ENCODE data around the gene SLC7A14. TPM values are rescaled to one million over a fixed set of nuclear protein-coding genes. Genes with fewer than 3 reads are reported as not detected.

The SLC7A14 gene
- total and polyA plus RNA-seq, 2 donors (not counting 1 experiment from before 2014, with no cell fraction given), result not detected

DNA sequence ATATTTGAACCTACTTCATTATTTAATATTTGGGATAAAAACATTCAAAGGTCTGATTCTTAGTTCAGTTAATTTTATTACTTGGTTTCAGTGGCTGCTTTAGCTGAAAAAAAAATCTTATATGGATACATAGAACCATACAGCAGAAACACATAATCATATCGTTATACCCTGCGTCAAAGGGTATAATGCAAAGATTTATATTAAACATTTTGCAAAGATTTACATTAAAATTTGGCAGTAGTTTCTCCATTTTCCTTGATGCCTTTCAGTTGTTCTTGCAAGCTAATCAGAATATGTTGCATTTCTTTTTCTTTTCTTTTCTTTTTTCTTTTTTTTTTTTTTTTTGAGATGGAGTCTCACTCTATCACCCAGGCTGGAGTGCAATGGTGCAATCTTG, 135.8 kb downstream of the SLC7A14 start:
- Mint-ChIP-seq H3K27ac (no peak overlapping the region), H3K4me1 (no peaks in the 10 kb centered on the region), H3K4me3 (no peak overlapping the region), H3K27me3 (peaks cover 14% of the 10 kb centered on the region), H3K9me3 (ENCODE audit: insufficient read depth) (no peaks in the 10 kb centered on the region)
- H3K27ac ChIP-seq (ENCODE audit: low read length in 2 of 2), result no peak overlapping the region
- no peaks in the 10 kb centered on the region for H3K36me3 ChIP-seq (replicated peaks in 1 of 2; ENCODE audit: control extremely low read depth in 1 of 2, control insufficient read depth in 1 of 2, extremely low read depth in 1 of 2, insufficient read depth in 2 of 2, low read length in 1 of 2)
- H3K9ac ChIP-seq (ENCODE audit: low read length), result no peak overlapping the region
- WGBS (ENCODE audit: insufficient coverage), result no CpG with 5 or more reads among the region's 2 CpGs
- H2AFZ ChIP-seq (ENCODE audit: insufficient read depth, low read depth, low read length, poor library complexity, severe bottlenecking), result no peak overlapping the region
- no peak overlapping the region for H3K4me3 ChIP-seq (ENCODE audit: control extremely low read depth in 1 of 5, extremely low read depth in 1 of 5, insufficient read depth in 1 of 5, low read depth in 2 of 5, low read length in 4 of 5)
- POLR2A ChIA-PET, result no interaction called here
- DNase-seq, result no peak
- no peaks in the 10 kb centered on the region for H3K9me3 ChIP-seq (ENCODE audit: control extremely low read depth in 1 of 3, control insufficient read depth in 2 of 3, insufficient read depth in 1 of 3, low read length in 2 of 3)
- no peaks in the 10 kb centered on the region for H3K79me2 ChIP-seq (ENCODE audit: control insufficient read depth, insufficient read depth, low read length)
- no peaks in the 10 kb centered on the region for H4K20me1 ChIP-seq (ENCODE audit: control insufficient read depth, insufficient read depth, low read length, poor library complexity, severe bottlenecking)
- TF ChIP-seq CTCF (IDR thresholded peaks at IDR 0.05), result no peak
- TF ChIP-seq EZH2 (IDR thresholded peaks at IDR 0.05; ENCODE audit: borderline replicate concordance, insufficient read depth, low read depth, low read length, poor library complexity, severe bottlenecking), result no peak
- no peaks in the 10 kb centered on the region for H3K27me3 ChIP-seq (replicated peaks in 1 of 4; ENCODE audit: control extremely low read depth in 1 of 4, control insufficient read depth in 3 of 4, insufficient read depth in 4 of 4, low read length in 3 of 4)
- H3K4me2 ChIP-seq (replicated peaks; ENCODE audit: low read depth, low read length, poor library complexity, severe bottlenecking), result no peak overlapping the region
- CTCF ChIA-PET, result interaction anchor here (0.6 kb wide), 1 partner anchor 76 kb away, joined by 3 read pairs; no protein-coding TSS in a partner anchor
- H3K4me1 ChIP-seq (ENCODE audit: control insufficient read depth in 2 of 2, insufficient read depth in 2 of 2, low read length in 2 of 2), result no peaks in the 10 kb centered on the region
- intact Hi-C loops (cut with micrococcal nuclease), result no loop called here
- no peak for ATAC-seq (ENCODE audit: low read depth)

- no peak overlapping the region for H3K9ac ChIP-seq (ENCODE audit: low read length)
- no peak overlapping the region for H3K4me2 ChIP-seq (replicated peaks; ENCODE audit: low read depth, low read length, poor library complexity, severe bottlenecking)
- no peaks in the 10 kb centered on the region for H3K4me1 ChIP-seq (ENCODE audit: control insufficient read depth in 2 of 2, insufficient read depth in 2 of 2, low read length in 2 of 2)
- no peaks in the 10 kb centered on the region for H4K20me1 ChIP-seq (ENCODE audit: control insufficient read depth, insufficient read depth, low read length, poor library complexity, severe bottlenecking)
- H3K79me2 ChIP-seq (ENCODE audit: control insufficient read depth, insufficient read depth, low read length), result no peaks in the 10 kb centered on the region
- H3K9me3 Mint-ChIP-seq (ENCODE audit: insufficient read depth), result no peaks in the 10 kb centered on the region
- DNase-seq (no peak), ATAC-seq (ENCODE audit: low read depth) (no peak)
- H2AFZ ChIP-seq (ENCODE audit: insufficient read depth, low read depth, low read length, poor library complexity, severe bottlenecking), result no peak overlapping the region
- no peak overlapping the region for H3K27ac ChIP-seq (ENCODE audit: low read length in 2 of 2)
- H3K4me1 Mint-ChIP-seq, result no peaks in the 10 kb centered on the region
- peaks cover 9% of the 10 kb centered on the region for H3K27me3 Mint-ChIP-seq
- CTCF ChIA-PET, result no interaction called here
- POLR2A ChIA-PET, result no interaction called here
- H3K27ac Mint-ChIP-seq, result no peak overlapping the region
- no peak overlapping the region for H3K4me3 ChIP-seq (ENCODE audit: control extremely low read depth in 1 of 5, extremely low read depth in 1 of 5, insufficient read depth in 1 of 5, low read depth in 2 of 5, low read length in 4 of 5)
- no peaks in the 10 kb centered on the region for H3K27me3 ChIP-seq (replicated peaks in 1 of 4; ENCODE audit: control extremely low read depth in 1 of 4, control insufficient read depth in 3 of 4, insufficient read depth in 4 of 4, low read length in 3 of 4)
- no peaks in the 10 kb centered on the region for H3K36me3 ChIP-seq (replicated peaks in 1 of 2; ENCODE audit: control extremely low read depth in 1 of 2, control insufficient read depth in 1 of 2, extremely low read depth in 1 of 2, insufficient read depth in 2 of 2, low read length in 1 of 2)
- H3K4me3 Mint-ChIP-seq, result no peak overlapping the region
- no peaks in the 10 kb centered on the region for H3K9me3 ChIP-seq (ENCODE audit: control extremely low read depth in 1 of 3, control insufficient read depth in 2 of 3, insufficient read depth in 1 of 3, low read length in 2 of 3)
- TF ChIP-seq CTCF (IDR thresholded peaks at IDR 0.05), result no peak
- TF ChIP-seq EZH2 (IDR thresholded peaks at IDR 0.05; ENCODE audit: borderline replicate concordance, insufficient read depth, low read depth, low read length, poor library complexity, severe bottlenecking), result no peak
- intact Hi-C loops (cut with micrococcal nuclease), result no loop called here
- whole genome bisulfite sequencing (ENCODE audit: insufficient coverage), result 100% methylated on average over 3 of the region's 3 CpGs
Observed at GRCh38 chr3:170448584-170448983, 137.3 kb downstream of the SLC7A14 start.
